ENCODE data around the gene NTN3.

DNA sequence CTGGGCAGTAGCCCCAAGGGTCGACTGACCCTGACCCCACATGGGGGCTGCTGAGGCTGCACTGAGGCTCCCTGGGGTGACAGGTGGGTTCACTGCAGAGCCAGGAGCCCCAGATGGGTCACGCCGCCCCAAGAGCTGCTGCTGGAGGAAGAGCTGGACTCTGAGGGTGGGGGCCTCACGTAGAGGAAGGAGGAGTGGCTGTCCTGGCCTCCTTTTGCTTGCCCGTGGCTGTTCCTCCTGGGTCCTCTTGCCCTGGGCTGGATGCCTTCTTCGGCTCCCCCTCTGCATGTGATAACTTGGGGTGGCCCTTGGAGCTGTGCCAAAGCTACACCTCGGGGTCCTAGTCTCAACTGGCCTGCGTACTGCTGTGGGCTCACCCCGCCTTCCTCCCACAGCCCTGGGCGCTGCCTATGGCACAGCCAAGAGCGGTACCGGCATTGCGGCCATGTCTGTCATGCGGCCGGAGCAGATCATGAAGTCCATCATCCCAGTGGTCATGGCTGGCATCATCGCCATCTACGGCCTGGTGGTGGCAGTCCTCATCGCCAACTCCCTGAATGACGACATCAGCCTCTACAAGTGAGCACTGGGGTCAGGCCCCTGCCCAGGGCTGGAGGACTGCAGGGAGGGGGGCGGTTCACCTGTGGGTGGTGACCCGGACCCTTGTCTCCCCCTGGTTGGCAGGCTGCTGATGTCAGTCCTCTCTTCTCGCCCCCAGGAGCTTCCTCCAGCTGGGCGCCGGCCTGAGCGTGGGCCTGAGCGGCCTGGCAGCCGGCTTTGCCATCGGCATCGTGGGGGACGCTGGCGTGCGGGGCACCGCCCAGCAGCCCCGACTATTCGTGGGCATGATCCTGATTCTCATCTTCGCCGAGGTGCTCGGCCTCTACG lies 48.0 kb downstream of the NTN3 start:
- TF ChIP-seq, protein P1, sequence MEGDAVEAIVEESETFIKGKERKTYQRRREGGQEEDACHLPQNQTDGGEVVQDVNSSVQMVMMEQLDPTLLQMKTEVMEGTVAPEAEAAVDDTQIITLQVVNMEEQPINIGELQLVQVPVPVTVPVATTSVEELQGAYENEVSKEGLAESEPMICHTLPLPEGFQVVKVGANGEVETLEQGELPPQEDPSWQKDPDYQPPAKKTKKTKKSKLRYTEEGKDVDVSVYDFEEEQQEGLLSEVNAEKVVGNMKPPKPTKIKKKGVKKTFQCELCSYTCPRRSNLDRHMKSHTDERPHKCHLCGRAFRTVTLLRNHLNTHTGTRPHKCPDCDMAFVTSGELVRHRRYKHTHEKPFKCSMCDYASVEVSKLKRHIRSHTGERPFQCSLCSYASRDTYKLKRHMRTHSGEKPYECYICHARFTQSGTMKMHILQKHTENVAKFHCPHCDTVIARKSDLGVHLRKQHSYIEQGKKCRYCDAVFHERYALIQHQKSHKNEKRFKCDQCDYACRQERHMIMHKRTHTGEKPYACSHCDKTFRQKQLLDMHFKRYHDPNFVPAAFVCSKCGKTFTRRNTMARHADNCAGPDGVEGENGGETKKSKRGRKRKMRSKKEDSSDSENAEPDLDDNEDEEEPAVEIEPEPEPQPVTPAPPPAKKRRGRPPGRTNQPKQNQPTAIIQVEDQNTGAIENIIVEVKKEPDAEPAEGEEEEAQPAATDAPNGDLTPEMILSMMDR (IDR thresholded peaks at IDR 0.05): no peak
- no peak for TF ChIP-seq EP300 (IDR thresholded peaks at IDR 0.05)

Measured in tibial nerve (tissue), 4 donors.